SU-DHL-6 (cell line): ENCODE data around the gene SERINC3.

Experiments
- H2AFZ ChIP-seq: fragments of 200-600 bp; sonication (generic); 2 replicates; pipeline ENCODE4 v1.6.1; 2014; ENCODE audit warnings: low read depth, mild to moderate bottlenecking, moderate library complexity, mixed read lengths, antibody characterized with exemption, low read length; ENCODE audit not compliant: severe bottlenecking
- H3F3A ChIP-seq: fragments of 200-600 bp; shearing (Covaris generic); 2 replicates; pipeline ENCODE4 v1.6.0; 2016; ENCODE audit warnings: antibody characterized with exemption, mild to moderate bottlenecking; ENCODE audit not compliant: insufficient read depth
- H3K27ac ChIP-seq: fragments of 200-600 bp; sonication (generic); 2 replicates; pipeline ENCODE4 v1.5.1; 2016; ENCODE audit warnings: low read depth, mild to moderate bottlenecking, low read length, moderate library complexity, mixed read lengths
- H3K27me3 ChIP-seq: fragments of 200-600 bp; sonication (generic), shearing (Covaris generic); 2 replicates; pipeline ENCODE4 v1.6.0; 2014; ENCODE audit warnings: mild to moderate bottlenecking, low read length
- H3K36me3 ChIP-seq: fragments of 200-600 bp; sonication (generic); 2 replicates; pipeline ENCODE4 v1.6.1; 2014; ENCODE audit warnings: mild to moderate bottlenecking, low read length, mixed read lengths
- H3K4me2 ChIP-seq: fragments of 300-600, 200-600 bp; shearing (Covaris generic), sonication (generic); 2 replicates; pipeline ENCODE4 v1.6.0; 2014; ENCODE audit warnings: low read length, low read depth, mild to moderate bottlenecking; ENCODE audit not compliant: poor library complexity, severe bottlenecking
- H3K4me3 ChIP-seq: fragments of 200-600 bp; sonication (generic); 2 replicates; pipeline ENCODE4 v1.5.1; 2014; ENCODE audit warnings: antibody characterized with exemption, low read length, mild to moderate bottlenecking, mixed read lengths; ENCODE audit not compliant: insufficient read depth, poor library complexity, severe bottlenecking
- H3K79me2 ChIP-seq: fragments of 200-600 bp; sonication (generic); 2 replicates; pipeline ENCODE4 v1.6.1; 2014; ENCODE audit warnings: mild to moderate bottlenecking, low read length, moderate library complexity; ENCODE audit not compliant: insufficient read depth
- H3K9ac ChIP-seq: fragments of 200-600 bp; sonication (generic); 2 replicates; pipeline ENCODE4 v1.7.0; 2014; ENCODE audit warnings: mild to moderate bottlenecking, low read length
- H3K9me2 ChIP-seq: fragments of 200-600 bp; sonication (generic); replicated peaks from 2 replicates; pipeline ENCODE4 v1.6.1; 2014; ENCODE audit warnings: low read length; ENCODE audit not compliant: insufficient read depth
- H3K9me3 ChIP-seq: fragments of 200-600 bp; sonication (generic); 2 replicates; pipeline ENCODE4 v1.6.1; 2014; ENCODE audit warnings: low read length, mixed read lengths; ENCODE audit not compliant: insufficient read depth
- H4K20me1 ChIP-seq: fragments of 200-600 bp; sonication (generic); 2 replicates; pipeline ENCODE4 v1.6.1; 2014; ENCODE audit warnings: low read depth, mild to moderate bottlenecking, antibody characterized with exemption, low read length, moderate library complexity, mixed read lengths
- EZH2phosphoT487 ChIP-seq: fragments of 200-600 bp; sonication (generic), shearing (Covaris generic); conservative IDR thresholded peaks from 2 replicates; pipeline ENCODE4 v1.6.1; 2018; ENCODE audit warnings: mild to moderate bottlenecking, antibody characterized with exemption, low read length, moderate library complexity, mixed read lengths
- TF ChIP-seq, protein P1 (sequence below): fragments of 200-600 bp; sonication (generic); IDR thresholded peaks from one replicate; pipeline ENCODE4 v1.5.1; 2017; ENCODE audit warnings: antibody characterized with exemption, mild to moderate bottlenecking, low read length, moderate library complexity; ENCODE audit not compliant: insufficient read depth, poor library complexity, severe bottlenecking

Gene SERINC3

GRCh38 chr20:44494681-44495080 is 27.2 kb downstream of the SERINC3 start:
- Histone ChIP-seq H3K9me3 (no peaks in the 10 kb centered on the region), H3K79me2 (no peaks in the 10 kb centered on the region), H3K27me3 (no peaks in the 10 kb centered on the region), H4K20me1 (no peaks in the 10 kb centered on the region), H3K27ac (no peak overlapping the region), H3K4me2 (no peak overlapping the region), H3F3A (0 out of 2 replicates have a peak, but pooled peaks cover 5% of the 10 kb centered on the region), H3K9me2 (no peaks in the 10 kb centered on the region), H3K9ac (no peak overlapping the region), H2AFZ (no peak overlapping the region), H3K36me3 (peaks cover 4% of the 10 kb centered on the region; the same call in 1 of the 2 replicates), H3K4me3 (no peak overlapping the region)
- TF ChIP-seq, protein P1, sequence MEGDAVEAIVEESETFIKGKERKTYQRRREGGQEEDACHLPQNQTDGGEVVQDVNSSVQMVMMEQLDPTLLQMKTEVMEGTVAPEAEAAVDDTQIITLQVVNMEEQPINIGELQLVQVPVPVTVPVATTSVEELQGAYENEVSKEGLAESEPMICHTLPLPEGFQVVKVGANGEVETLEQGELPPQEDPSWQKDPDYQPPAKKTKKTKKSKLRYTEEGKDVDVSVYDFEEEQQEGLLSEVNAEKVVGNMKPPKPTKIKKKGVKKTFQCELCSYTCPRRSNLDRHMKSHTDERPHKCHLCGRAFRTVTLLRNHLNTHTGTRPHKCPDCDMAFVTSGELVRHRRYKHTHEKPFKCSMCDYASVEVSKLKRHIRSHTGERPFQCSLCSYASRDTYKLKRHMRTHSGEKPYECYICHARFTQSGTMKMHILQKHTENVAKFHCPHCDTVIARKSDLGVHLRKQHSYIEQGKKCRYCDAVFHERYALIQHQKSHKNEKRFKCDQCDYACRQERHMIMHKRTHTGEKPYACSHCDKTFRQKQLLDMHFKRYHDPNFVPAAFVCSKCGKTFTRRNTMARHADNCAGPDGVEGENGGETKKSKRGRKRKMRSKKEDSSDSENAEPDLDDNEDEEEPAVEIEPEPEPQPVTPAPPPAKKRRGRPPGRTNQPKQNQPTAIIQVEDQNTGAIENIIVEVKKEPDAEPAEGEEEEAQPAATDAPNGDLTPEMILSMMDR, result no peak
- no peak for TF ChIP-seq EZH2phosphoT487

DNA sequence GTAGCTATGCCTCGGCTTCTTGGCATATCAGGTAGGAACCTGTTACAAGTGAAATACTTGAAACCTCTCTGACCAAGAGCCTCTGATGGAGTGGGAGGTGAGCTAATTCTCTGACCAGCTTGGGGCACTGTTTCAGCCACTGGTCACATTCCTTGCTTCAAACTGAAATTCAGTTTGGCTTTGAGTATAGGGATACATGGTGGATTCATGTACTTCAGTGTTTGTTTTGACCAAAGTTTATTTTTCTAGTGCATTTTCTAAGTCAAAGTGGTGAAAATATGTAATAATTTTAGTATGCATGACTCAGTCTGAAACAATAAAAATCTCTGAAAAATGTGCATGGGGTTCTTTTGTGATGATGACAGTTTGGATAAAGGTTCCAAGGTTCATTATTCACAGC is 27.6 kb downstream of the SERINC3 start:
- Histone ChIP-seq H3K9ac (no peak overlapping the region), H3K27ac (no peak overlapping the region), H3K9me2 (no peaks in the 10 kb centered on the region), H3K9me3 (no peaks in the 10 kb centered on the region), H3K27me3 (no peaks in the 10 kb centered on the region), H3K4me2 (no peak overlapping the region), H2AFZ (no peak overlapping the region), H3K4me3 (no peak overlapping the region), H3F3A (0 out of 2 replicates have a peak, but pooled peaks cover 5% of the 10 kb centered on the region), H4K20me1 (no peaks in the 10 kb centered on the region), H3K79me2 (no peaks in the 10 kb centered on the region), H3K36me3 (peaks cover 4% of the 10 kb centered on the region; the same call in 1 of the 2 replicates)
- no peak for TF ChIP-seq EZH2phosphoT487
- TF ChIP-seq, protein P1, result no peak

DNA sequence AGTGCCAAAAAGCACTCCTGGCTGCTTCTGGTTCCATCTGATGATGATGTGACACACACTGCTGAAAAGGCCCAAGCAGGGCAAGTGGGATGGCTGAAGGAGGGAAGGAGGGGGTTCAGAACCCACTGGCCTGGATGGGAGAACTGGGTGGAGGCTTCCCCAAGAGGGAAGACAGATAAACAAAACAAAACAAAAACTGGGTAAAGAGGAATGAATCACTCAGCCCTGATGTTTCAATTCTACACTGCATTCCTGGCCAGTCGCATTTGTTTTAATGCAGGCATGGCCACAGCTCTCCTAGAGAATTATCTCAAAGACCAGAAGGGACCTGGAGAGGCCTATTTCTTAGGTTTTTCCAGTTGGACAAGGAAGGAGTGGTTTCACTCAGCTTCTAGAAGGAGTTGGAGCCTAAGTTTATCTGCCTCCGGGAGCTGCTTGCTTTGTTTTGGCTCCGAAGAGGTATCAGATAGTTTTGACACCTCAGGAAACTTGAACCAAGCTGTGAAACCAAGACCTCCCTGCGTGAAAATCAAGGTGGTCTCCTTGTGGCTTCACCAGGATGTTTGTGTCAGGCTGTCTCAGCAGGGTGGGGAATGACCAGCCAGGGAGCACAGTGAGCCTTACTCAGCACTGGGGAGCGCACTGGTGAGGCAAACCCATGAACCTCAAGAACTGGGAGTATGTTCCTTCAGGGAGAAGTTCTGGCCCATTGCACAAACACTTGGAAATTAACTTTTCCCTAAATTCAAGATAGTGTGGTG is 30.1 kb downstream of the SERINC3 start:
- Histone ChIP-seq H3K9me3 (no peaks in the 10 kb centered on the region), H3K36me3 (peaks cover 7% of the 10 kb centered on the region; the same call in 1 of the 2 replicates), H3K27ac (no peak overlapping the region), H3K9ac (no peak overlapping the region), H4K20me1 (no peaks in the 10 kb centered on the region), H3K79me2 (no peaks in the 10 kb centered on the region), H3K4me3 (no peak overlapping the region), H3K27me3 (no peaks in the 10 kb centered on the region), H3K4me2 (no peak overlapping the region), H2AFZ (no peak overlapping the region), H3K9me2 (no peaks in the 10 kb centered on the region), H3F3A (no peaks in the 10 kb centered on the region)
- TF ChIP-seq EZH2phosphoT487, result no peak
- TF ChIP-seq, protein P1, result no peak
